Epithelial cell of esophagus (primary cell): ENCODE results near the gene MAPK7.

ENCODE experiments used
- DNase-seq: peaks from one replicate; pipeline ENCODE4 v3.0.0; 2010; ENCODE audit warnings: low read depth
- H3K4me3 ChIP-seq: 2 replicates; pipeline ENCODE4 v1.5.1; 2011; ENCODE audit warnings: mild to moderate bottlenecking, low read length, control low read depth
- CTCF ChIP-seq: IDR thresholded peaks from 2 replicates; pipeline ENCODE4 v1.5.1; 2011; ENCODE audit warnings: low read depth, mild to moderate bottlenecking, low read length, control low read depth, inconsistent platforms; ENCODE audit not compliant: insufficient read depth; ENCODE audit errors: missing control alignments

Gene MAPK7

GRCh38 chr17:19402171-19402570, 23.9 kb downstream of the MAPK7 start:
- DNase-seq = no peak
- H3K4me3 ChIP-seq = no peak overlapping the region
- TF ChIP-seq CTCF = no peak

GRCh38 chr17:19403021-19403420, 24.7 kb downstream of the MAPK7 start:
- H3K4me3 ChIP-seq = no peak overlapping the region
- no peak for TF ChIP-seq CTCF
- DNase-seq = no peak

- DNase-seq = no peak
- TF ChIP-seq CTCF = no peak
- H3K4me3 ChIP-seq = no peak overlapping the region
These were observed 26.0 kb downstream of the MAPK7 start for GRCh38 chr17:19404264-19404663.

- TF ChIP-seq CTCF = no peak
- H3K4me3 ChIP-seq = no peak overlapping the region
- no peak for DNase-seq
These were observed 26.8 kb downstream of the MAPK7 start for GRCh38 chr17:19405114-19405513.

GRCh38 chr17:19407601-19408345, 29.5 kb downstream of the MAPK7 start:
- H3K4me3 ChIP-seq = no peak overlapping the region
- no peak for DNase-seq
- TF ChIP-seq CTCF = no peak

- DNase-seq = no peak
- no peak overlapping the region for H3K4me3 ChIP-seq
- no peak for TF ChIP-seq CTCF
These were observed 30.0 kb downstream of the MAPK7 start for GRCh38 chr17:19408346-19408710.

GRCh38 chr17:19409066-19409465, 30.8 kb downstream of the MAPK7 start:
- DNase-seq = no peak
- no peak overlapping the region for H3K4me3 ChIP-seq
- no peak for TF ChIP-seq CTCF
